Hematopoietic multipotent progenitor cell treated with erythropoietin and hydrocortisone succinate and interleukin-3 and kit ligand, for 15 days (in vitro differentiated cells): ENCODE measurements around the gene PRPH.
A peak's percentile ranks its signal among the peaks of the same experiment; 100 is the strongest.
"Not testable (repeated sequence)": the region's sequence is repeated elsewhere in the genome, so short reads cannot be mapped to it uniquely, and the experiment has no call there.

Source experiments
- DNase-seq: peaks from one replicate; pipeline ENCODE4 v3.0.0-alpha.2; 2015; ENCODE audit warnings: low spot score

The PRPH gene

DNA sequence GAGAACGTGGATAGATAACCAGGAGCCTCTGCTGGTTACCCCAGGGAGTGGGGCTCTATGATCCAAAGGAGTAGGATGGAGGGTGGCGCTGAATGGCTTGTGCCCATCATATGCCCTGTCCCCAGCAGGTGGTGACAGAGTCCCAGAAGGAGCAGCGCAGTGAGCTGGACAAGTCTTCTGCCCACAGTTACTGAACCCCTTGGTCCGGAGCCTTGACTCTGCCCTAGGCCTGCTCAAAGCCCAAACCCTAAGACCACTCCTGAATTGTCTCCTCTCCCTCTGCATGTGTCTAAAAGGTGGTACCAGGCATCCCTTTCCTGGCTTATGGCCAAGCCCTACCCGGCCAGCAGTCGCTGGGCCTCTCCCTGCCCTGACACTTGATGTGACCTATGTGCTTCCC, 3.2 kb downstream of the PRPH start:
- no peak for DNase-seq

DNA sequence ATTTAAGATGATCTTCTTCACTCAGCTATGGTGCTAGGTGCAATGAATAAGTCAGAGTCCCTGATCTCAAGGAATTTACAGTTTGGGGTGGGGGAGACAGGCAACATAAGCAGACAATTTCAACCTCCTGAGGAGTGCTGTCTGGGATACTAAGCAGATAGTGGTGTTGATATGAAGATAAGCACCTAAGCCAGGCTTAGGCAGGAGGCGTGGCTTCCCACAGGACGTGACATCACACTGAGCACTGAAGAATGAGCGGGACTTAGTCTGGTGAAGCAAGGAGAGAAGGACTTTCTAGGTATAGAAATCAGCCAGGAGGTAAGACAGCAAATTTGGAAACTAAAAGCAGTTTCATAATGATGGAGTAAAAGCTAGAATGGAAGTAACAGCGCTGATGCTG, 6.8 kb downstream of the PRPH start:
- no peak for DNase-seq

DNA sequence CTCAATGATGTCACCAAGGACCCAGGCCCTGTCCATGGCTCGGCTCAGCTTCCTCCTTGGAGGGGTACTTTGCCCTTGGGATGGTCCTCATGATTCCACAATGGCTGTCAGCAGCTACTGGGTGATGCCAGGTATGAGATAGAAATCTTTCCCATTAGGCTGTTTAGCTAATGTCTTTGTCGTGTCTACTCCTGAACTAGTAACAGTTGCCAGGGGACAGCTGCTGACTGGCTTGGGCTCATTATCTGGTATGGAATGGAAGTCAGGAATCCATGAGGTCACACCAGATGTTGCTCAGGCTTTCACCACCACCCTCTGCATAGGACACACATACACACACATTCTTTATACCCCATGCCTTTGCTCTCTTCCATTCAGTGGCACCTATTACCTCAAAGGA, 9.2 kb downstream of the PRPH start:
- DNase-seq: no peak

DNA sequence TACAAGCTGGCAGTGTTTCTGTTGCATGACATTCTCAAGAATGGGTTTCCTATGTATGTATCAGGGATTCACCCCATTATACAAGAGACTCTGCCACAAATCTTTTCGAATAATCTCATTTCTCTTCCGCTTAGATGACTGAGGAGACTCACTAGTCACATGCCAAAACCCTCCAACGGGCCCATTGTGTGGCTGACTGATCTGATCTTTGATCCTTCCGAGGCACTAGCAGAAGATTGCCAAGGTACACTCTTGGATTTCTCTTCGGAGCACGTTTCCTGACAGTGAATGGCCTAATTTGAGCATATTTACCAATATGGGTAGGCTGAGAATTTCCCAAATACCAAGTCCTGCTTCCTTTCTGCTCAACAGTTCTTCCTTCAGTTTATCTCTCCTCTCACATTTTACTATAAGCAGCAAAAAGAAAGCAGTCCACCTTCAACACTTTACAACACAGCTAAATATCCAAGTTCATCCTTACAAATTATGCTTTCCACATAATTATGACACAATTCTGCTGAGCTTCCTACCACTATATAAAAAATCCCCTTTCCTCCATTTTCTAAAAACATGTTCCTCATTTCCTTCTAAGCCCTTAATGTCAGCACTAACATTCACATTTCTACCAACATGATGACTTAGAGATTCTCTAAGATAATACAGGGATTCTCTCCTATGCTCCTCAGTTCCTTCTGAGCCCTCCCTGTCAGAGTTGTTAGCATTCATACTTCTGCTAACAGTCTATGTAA, 11.0 kb downstream of the PRPH start:
- DNase-seq: no peak

DNA sequence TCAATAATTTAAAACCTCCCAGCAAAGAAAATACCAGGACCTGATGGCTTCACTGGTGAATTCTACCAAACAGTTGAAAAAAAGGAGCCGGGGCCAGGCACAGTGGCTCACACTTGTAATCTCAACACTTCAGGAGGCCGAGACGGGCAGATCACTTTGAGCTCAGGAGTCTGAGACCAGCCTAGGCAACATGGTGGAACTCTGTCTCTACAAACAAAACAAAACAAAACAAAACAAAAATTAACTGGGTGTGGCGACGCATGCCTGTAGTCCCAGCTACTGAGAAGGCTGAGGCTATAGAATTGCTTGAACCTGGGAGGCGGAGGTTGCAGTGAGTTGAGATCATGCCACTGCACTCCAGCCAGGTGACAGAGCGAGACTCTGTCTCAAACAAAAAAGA, 14.4 kb downstream of the PRPH start:
- DNase-seq: no peak

DNA sequence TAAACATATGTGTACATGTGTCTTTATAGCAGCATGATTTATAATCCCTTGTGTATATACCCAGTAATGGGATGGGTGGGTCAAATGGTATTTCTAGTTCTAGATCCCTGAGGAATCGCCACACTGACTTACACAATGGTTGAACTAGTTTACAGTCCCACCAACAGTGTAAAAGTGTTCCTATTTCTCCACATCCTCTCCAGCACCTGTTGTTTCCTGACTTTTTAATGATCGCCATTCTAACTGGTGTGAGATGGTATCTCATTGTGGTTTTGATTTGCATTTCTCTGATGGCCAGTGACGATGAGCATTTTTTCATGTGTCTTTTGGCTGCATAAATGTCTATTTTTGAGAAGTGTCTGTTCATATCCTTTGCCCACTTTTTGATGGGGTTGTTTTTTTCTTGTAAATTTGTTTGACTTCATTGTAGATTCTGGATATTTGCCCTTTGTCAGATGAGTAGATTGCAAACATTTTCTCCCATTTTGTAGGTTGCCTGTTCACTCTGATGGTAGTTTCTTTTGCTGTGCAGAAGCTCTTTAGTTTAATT, 15.6 kb downstream of the PRPH start:
- not testable (repeated sequence) for DNase-seq

DNA sequence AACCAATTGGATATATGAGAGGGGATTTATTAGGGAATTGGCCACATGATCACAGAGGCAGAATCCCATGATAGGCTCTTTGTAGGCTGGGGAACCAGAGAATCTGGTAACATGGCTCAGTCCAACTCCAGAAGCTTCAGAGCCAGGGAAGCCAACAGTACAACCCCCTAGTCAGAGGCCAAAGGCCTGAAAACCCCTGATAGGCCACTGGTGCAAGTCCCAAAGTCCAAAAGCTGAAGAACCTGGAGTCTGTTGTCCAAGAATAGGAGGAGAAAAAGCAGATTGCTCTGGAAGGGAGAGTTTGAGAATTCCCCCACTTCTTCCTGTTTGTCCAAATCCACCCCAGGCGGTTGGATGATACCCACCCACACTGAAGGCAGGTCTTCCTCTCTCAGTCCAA, 19.9 kb downstream of the PRPH start:
- DNase-seq: no peak

DNA sequence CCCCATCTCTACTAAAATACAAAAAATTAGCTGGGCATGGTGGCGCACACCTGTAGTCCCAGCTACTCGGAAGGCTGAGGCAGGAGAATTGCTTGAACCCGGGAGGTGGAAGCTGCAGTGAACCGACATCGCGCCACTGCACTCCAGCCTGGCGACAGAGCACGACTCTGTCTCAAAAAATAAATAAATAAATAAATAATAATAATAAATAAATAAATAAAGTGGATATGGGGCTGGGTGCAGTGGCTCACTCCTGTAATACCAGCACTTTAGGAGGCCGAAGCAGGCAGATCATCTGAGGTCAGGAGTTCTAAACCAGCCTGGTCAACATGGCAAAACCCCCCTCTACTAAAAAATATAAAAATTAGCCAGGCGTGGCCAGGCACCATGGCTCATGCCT, 22.2 kb downstream of the PRPH start:
- not testable (repeated sequence) for DNase-seq

DNA sequence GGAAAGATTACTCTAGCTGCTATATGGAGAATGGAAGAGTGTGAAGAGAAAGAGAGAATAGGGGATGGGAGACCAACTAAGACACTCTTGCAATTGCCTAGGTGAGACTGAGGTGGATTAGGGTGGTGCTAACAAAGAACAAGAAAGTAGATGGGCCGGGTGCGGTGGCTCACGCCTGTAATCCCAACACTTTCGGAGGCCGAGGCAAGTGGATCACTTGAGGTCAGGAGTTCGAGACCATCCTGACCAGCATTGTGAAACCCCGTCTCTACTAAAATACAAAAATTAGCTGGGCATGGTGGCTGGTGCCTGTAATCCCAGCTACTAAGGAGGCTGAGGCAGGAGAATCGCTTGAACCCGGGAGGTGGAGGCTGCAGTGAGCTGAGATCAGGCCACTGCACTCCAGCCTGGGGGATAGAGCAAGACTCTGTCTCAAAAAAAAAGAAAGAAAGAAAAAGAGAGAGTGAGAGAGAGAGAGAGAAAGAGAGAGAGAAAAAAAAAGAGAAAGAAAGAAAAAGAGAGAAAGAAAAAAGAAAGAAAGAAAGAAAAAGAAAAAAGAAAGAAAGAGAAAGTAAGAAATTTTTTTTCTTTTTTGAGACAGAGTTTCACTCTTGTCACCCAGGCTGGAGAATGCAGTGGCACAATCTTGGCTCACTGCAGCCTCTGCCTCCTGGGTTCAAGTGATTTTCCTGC, 25.6 kb downstream of the PRPH start:
- not testable (repeated sequence) for DNase-seq

DNA sequence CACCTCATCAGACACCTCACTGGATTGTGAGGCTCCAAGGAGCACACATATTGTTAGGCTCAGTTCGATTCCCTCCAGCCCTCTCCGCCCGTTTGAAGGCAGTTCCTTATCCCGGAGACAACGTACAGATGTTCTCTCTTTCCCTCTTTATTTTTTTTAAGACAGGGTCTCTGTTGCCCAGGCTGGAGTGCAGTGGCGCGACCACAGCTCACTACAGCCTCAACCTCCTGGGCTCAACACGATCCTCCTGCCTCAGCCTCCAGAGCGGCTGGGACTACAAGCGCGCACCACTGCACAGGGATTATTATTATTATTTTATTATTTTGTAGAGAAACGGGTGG, 27.4 kb downstream of the PRPH start:
- no peak for DNase-seq

DNA sequence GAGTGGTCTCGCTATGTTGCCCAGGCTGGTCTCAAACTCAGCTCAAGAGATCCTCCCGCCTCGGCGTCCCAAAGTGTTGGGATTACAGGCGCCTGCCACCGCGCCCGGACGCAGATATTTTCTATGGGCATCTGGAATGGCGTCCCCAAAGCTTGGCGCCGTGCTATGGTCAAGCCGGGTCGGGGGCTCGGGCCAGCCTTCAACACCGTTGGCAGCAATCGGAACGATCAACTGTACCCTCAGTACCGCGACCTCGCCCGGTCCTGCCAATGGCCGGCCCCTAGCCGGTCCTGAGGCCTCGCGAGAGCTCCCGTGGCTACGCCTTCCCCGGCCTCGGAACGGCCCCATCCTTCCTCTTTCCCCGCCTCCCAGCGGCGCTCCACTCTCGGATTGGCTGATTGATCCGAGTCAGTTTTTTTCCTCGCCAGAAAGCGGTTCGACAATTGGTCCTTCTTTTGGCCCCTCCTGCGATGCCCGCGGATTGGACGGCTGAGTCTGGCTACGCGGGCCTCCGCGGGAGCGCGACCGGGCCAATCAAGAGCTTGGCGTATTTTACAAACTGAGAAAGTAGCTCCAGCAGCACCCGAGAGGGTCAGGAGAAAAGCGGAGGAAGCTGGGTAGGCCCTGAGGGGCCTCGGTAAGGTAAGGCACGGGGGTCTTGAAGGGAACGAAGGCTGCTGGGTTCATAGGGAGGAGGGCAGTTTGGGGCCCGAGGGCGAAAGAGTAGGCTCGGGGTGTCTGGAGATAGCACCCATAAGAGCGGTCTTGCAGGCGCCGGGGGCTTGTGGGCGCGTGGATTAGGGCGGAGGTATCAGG, 28.0 kb downstream of the PRPH start, which contains the start of gene TROAP:
Gene TROAP (plus strand): TSS at position 548 of the 816 bp plus-strand sequence. CDS start 354 bp downstream, outside the sequence.
- peak; percentile 99 for DNase-seq

DNA sequence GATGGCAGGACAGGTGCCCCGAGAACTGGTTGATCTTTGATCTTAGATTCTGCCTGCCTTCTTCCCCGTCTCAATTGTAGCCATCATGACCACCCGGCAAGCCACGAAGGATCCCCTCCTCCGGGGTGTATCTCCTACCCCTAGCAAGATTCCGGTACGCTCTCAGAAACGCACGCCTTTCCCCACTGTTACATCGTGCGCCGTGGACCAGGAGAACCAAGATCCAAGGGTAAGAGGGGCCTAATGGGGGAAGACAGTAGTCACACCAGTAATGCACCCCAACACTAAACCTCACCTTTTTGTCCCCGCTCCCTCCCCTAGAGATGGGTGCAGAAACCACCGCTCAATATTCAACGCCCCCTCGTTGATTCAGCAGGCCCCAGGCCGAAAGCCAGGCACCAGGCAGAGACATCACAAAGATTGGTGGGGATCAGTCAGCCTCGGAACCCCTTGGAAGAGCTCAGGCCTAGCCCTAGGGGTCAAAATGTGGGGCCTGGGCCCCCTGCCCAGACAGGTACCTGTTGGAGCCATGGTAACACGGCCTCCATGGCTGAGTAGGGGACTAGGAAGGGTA, 28.7 kb downstream of the PRPH start:
- DNase-seq: no peak

DNA sequence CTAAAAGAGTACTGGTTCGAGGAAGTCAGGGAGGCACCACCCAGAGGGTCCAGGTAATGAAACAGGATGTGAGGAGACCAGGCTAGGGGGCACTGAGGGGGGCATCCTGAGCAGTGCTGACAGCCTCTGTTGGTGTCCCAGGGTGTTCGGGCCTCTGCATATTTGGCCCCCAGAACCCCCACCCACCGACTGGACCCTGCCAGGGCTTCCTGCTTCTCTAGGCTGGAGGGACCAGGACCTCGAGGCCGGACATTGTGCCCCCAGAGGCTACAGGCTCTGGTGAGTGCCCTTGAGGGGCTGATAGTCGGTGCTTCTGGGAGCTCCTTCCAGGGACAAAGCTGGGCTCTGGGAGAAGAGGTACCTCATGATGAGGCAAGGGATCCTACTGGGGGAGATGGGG, 30.7 kb downstream of the PRPH start:
- DNase-seq: no peak

DNA sequence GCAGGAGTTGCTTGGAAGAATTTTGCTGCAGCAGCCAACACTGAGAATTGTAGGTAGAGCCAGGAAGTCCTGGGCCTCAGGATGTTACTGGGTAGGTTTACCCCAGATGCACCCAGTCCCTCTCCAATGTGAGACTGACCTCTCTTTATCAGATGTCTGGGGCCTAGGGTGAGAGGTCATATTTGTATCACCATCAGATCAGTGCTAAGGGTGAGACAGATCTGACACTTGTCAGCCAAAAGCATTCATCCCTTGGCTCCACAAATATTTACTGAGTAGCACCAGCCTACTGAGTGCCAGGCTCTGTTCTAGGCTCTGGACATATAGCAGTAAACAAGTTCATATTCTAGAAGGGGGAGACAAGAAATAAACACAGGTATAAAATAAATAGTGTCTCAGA, 32.4 kb downstream of the PRPH start:
- no peak for DNase-seq

DNA sequence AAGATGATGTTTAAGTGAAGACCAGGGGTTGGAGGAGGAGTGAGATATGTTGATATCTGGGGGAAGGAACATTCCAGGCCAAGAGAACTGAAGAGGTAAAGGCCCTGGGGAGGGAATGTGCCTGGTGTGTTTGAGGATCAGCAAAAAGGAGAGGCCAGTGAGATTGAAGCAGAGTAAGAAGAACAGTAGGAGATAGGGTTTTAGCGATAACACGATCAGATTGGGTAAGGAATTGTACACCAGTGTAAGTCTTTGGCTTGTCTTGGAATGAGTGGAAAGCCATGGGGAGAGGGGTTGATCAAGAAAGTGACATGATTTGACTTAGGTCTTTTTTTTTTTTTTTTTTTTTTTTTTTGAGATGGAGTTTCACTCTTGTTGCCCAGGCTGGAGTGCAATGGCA, 32.9 kb downstream of the PRPH start:
- DNase-seq: no peak

DNA sequence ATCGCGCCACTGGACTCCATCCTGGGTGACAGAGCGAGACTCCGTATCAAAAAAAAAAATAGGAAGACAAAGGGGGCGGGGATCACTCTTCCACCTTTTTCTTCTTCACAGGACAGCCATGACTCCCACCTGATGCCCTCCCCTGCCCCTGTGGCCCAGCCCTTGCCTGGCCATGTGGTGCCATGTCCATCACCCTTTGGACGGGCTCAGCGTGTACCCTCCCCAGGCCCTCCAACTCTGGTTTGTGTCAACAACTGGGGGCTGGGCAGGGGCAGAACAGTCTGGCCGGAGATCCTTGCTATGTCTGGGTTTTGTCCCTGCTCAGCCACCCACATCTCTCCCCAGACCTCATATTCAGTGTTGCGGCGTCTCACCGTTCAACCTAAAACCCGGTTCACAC, 33.9 kb downstream of the PRPH start:
- no peak for DNase-seq

DNA sequence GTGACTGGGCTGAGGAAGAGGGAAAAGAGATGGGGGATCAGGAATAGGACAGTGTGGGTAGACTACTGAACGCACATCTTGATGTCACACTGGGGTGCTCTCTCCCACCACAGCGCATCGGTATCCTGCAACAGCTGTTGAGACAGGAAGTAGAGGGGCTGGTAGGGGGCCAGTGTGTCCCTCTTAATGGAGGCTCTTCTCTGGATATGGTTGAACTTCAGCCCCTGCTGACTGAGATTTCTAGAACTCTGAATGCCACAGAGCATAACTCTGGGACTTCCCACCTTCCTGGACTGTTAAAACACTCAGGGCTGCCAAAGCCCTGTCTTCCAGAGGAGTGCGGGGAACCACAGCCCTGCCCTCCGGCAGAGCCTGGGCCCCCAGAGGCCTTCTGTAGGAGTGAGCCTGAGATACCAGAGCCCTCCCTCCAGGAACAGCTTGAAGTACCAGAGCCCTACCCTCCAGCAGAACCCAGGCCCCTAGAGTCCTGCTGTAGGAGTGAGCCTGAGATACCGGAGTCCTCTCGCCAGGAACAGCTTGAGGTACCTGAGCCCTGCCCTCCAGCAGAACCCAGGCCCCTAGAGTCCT, 35.2 kb downstream of the PRPH start:
- DNase-seq: no peak

DNA sequence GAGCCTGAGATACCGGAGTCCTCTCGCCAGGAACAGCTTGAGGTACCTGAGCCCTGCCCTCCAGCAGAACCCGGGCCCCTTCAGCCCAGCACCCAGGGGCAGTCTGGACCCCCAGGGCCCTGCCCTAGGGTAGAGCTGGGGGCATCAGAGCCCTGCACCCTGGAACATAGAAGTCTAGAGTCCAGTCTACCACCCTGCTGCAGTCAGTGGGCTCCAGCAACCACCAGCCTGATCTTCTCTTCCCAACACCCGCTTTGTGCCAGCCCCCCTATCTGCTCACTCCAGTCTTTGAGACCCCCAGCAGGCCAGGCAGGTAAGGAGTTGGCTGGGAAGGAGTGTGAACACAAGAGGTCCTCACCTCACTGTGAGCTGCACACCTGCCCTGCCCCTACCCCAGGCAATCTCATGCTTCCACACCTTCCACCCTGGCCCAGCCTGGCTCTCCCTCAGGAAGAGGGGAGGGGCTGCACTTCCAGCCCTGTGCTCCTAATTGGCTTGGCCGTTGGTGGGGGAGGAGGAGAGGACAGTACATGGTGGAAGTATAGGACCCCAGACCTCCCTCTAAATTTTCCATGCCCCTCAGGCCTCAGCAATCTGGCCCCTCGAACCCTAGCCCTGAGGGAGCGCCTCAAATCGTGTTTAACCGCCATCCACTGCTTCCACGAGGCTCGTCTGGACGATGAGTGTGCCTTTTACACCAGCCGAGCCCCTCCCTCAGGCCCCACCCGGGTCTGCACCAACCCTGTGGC, 35.9 kb downstream of the PRPH start:
- DNase-seq: no peak

DNA sequence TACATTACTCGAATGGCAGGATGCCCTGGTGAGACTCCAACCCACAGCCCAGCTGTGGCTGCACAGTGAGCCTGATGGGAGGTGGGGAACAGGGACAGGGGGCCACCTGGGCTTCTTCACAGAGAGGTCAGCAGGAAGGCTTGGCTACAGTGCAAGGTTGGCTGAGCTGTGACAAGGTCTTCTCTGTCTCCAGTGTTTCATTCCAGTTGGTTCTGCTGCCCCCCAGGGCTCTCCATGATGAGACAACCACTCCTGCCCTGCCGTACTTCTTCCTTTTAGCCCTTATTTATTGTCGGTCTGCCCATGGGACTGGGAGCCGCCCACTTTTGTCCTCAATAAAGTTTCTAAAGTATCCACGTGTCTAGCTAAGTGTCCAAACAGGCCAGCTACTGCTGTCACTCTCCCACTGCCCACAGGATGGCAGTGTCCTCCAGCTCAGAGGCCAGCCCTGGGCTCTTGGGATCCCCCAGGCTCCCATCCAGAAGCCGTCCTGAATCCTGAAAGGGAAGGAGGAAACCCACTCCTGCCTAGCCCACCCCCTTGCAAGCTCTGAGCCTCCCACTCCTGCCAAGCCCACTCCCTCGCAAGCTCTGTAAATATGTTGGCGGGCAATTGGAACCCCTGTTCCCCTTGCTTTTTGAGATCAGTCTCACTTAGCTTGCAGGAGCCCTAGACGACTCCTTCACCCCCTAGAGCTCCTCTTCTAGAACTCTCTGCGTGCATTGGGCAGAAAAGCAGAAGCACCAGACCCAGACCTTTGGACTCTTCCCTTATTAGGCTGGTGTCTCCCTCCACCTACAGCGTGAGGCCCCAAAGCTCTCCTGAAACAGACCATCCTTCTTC, 36.7 kb downstream of the PRPH start:
- no peak for DNase-seq

DNA sequence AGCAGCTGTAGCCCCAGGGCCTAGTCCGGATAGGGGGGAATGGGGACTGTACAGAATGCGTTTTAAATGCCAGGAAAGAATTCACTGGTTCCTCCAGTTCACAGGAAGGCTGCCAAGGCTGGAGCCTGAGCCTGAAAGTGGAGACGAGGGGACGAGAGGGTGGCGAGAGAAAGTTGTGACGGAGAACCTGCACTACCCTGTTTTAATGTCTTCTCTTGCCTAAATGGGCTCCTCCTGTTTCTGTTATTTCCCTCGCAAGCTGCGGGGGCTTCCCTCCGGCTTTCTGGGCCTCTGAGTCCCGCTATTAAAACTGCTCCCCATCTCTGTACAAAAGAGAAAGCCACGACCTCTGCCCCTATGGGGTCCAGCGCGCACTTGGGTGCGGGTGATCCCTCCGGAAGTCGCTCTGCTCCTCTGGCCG, 37.5 kb downstream of the PRPH start:
- no peak for DNase-seq
